CD4-positive, alpha-beta T cell treated with Interleukin-4 for 1 hour (primary cell): ENCODE data around the gene MCRIP2.

Experiments used
- DNase-seq, 2 donors: peaks; one replicate each; pipeline ENCODE4 v3.0.0-alpha.2; 2020 to 2022

MCRIP2 gene

GRCh38 chr16:617855-618254 is 23.8 kb upstream of the MCRIP2 start:
- DNase-seq: no peak

GRCh38 chr16:619476-620100 is 22.0 kb upstream of the MCRIP2 start:
- DNase-seq: no peak

GRCh38 chr16:620700-621525 is 20.7 kb upstream of the MCRIP2 start:
- no peak for DNase-seq

- DNase-seq: no peak
Observed at GRCh38 chr16:621526-622105, 20.0 kb upstream of the MCRIP2 start.

GRCh38 chr16:622920-623280 is 18.7 kb upstream of the MCRIP2 start:
- DNase-seq: no peak

- no peak for DNase-seq
Observed at GRCh38 chr16:624526-625070, 17.0 kb upstream of the MCRIP2 start.

- DNase-seq: no peak
Observed at GRCh38 chr16:625117-625976, 16.3 kb upstream of the MCRIP2 start.

GRCh38 chr16:625977-626765 is 15.5 kb upstream of the MCRIP2 start:
- DNase-seq: no peak

- no peak for DNase-seq
Observed at GRCh38 chr16:626787-627453, 14.7 kb upstream of the MCRIP2 start.

- no peak for DNase-seq
Observed at GRCh38 chr16:627454-628239, 14.0 kb upstream of the MCRIP2 start.

GRCh38 chr16:628321-629061 is 13.1 kb upstream of the MCRIP2 start:
- no peak for DNase-seq

GRCh38 chr16:629185-629832 is 12.3 kb upstream of the MCRIP2 start:
- DNase-seq: no peak

- DNase-seq: no peak
Observed at GRCh38 chr16:629833-630248, 11.8 kb upstream of the MCRIP2 start.

GRCh38 chr16:630249-630814 is 11.3 kb upstream of the MCRIP2 start:
- no peak for DNase-seq

- no peak for DNase-seq
Observed at GRCh38 chr16:630815-631405, 10.7 kb upstream of the MCRIP2 start, which contains the start of gene WFIKKN1. TSS of gene WFIKKN1 (plus strand) at chr16:630985. CDS start at chr16:631254, 269 bp downstream.

- no peak for DNase-seq
Observed at GRCh38 chr16:631808-632358, 9.7 kb upstream of the MCRIP2 start.

GRCh38 chr16:632486-633335 is 8.9 kb upstream of the MCRIP2 start:
- DNase-seq: no peak
